ENCODE data around the gene SLIT3.
"Not testable (repeated sequence)": the region's sequence is repeated elsewhere in the genome, so short reads cannot be mapped to it uniquely, and the experiment has no call there.

Gene SLIT3

DNA sequence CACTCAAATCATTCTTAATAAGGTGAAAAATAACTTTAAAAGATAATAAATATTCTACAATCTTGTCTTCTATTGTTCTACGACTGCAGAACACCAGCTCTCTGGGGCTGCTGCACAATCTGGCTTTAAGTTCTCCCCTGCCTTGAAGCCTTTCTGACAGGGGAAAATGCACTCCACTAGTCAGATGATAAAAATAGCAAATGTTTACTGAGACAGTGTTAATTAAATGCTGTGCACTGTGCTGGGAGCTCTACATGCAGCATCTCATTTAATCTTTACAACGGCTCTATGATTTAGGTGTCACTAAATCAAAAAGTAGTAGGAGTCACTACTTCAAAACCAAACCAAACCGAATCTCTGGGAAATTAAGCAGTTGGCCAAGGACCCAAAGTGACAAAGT, 132.7 kb downstream of the SLIT3 start:
- no peak for FAIRE-seq

DNA sequence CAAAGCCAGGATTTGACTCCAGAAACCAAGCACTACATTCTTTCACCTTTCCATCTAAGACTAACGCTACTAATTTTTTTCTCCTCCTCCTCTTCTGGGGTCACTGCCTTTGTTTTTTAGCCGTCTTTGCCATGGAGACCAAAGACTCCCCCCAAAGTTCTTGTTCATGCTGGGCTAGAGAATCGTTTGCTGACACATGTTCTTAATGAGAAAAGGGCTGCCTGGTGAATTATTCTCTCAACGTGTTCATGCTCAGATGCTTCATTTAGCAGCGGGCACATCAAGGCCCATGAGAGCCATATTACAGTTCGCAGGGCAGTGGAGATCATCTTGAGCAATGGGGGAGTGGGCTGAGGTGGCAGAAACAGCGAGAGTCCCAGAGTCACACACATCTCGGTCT, 134.9 kb downstream of the SLIT3 start:
- no peak for FAIRE-seq

DNA sequence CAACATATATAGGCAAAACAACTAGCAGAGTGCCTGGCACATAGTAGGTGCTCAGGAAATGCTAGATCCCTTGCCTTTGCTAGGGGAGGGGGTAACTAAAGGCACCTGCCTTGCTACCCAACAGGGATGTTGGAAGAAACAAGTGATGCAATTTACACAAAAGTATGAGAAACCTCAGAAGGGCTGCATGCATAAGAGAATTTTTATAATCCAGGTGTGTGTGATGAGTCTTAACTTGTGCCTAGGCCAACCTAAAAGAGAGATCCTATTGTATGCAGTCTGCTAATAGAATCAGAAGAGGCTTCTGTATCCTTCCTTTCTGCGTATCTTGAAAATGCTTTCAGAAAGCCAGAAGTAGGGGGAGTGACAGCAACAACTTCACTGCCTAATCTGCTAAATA, 135.9 kb downstream of the SLIT3 start:
- FAIRE-seq = no peak

DNA sequence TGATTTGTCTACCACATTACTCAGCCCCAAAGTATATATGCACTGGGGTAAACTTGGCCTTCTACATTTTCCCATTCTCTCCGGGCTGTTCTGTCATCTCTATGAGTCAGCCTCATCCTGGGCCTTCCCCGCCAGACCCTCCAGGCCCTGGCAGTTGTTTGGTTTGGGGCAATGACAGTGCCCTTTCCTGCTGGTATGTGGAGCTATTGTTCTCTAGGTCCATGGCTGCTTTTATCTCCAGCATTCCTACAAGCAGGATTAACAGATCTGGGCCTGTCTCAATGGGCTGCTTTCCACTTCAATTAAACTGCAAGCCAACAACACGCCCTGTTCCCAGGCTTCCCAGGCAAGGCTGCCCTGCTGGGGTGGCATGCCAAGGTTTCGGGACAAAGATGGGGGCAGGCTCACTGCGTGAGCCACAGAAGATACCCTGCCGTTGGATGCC, 136.4 kb downstream of the SLIT3 start:
- FAIRE-seq = no peak

DNA sequence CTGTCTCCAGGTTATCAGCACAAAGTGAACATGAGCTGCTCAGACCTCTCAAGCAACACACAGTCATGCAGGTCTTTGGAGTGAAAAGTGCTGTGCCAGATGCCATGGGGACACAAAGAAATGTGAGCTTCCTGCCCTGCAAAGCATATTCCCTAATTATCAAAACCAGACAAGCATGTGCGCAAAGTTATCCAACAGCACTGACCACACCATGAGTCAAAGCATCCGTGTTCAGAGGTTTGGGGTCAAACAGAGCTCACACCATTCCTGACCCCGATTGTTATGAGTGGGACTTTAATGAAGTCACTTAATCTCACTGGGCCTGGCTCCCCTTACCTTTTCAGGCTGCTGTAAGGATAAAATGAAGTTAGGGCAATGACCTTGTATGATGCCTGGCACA, 138.5 kb downstream of the SLIT3 start:
- no peak for FAIRE-seq

DNA sequence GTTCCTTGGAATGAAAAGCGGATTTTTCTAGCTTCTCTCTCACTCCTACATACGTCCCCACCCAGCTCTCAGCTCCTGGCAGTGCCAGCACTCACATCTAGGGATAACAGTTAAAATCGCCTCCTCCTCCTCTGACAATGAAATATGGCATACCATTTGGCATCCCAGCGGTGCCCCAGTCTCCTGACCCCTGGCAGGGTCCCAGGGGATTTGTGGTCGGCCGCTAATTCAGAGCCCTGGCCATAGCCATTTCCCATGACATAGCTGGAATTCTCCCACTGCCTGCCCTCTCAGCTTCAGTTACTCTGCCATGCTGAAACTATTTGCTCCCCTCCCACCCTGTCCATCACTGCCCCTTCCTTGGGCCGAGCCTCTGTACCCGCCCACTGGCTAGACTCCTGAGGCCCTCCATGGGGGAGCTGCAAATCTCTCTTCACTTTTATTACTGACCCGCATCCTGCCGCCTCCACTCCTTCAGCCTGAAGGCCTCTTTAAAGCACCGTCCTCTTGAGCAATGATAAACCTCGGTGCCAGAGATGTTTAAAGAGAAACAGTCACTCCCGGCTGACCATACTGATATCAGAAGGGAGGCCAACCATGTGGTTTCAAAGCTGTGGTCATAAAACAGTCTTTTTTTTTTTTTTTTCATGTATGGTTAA, 139.8 kb downstream of the SLIT3 start:
- no peak for FAIRE-seq

DNA sequence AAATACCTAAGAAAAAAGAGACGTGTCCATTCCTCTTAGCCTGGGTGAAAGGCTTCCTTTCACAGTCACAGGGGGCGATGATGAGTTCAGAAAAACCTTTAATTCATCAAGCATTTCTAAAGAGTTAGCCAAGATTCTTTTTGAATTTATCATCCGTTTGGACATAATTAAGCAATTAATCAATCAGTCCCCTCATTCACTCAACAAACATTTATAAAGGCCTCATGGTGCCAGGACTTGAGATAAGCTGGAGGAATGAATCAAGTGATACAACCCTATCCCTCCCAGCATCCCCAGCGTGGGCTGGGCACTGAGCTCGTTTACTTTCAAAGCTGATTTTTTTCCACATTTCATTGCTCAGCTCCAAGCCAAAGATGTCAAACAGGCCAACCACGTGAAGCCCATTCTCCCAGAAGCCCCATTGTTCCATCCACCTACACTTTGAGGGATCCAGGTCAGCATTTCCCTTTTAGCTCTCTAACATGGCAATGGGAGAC, 140.5 kb downstream of the SLIT3 start:
- no peak for FAIRE-seq

DNA sequence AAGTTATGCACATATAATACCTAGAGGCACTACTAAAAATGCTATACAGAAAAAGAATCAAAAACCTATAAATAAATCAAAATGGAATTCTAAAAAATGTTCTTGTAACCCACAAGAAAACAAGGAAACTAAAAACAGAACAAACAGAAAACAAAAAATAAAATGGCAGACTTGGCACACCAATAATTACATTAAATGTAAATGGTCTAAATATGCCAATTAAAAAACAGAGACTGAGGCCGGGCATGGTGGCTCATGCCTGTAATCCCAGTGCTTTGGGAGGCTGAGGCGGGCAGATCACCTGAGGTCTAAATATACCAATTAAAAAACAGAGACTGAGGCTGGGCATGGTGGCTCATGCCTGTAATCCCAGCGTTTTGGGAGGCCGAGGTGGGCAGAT, 142.2 kb downstream of the SLIT3 start:
- FAIRE-seq = no peak

DNA sequence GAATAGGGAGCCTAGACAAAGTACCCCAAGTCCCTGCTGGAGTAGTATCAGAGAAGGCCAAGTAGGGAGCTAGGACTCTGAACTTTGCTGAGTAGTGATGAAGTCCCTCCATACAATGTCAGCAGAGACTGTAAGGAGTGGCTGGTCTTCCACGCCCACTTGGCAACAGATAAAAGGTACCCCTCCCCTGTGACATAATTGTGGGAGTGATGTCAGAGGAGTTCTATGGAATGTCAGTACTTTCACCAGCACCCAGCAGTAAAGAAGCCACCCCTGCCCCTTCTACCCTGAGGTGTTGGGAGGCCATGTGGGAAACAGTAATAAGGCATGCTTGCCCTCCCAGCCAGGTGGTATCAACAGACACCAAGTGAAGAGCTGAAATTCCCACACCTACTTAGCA, 143.9 kb downstream of the SLIT3 start:
- FAIRE-seq = no peak

DNA sequence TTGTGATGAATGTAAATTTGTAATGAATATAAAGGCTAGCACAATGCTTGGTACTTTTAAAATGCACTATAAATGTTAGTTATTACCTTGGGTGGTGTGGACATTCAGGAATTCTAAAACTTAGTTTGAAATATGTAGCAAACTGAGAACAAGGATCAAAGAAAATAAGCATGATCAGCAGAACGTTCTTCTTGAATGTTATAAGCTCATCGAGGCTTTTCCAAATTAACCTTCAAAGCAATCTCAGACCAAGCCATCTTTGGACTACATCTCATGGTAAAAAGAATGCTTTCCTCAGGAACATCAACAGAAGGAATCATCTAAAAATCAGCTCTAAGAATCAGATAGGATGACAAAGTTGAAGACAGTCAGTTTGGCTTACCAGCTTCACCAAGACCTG, 146.3 kb downstream of the SLIT3 start:
- FAIRE-seq = no peak

DNA sequence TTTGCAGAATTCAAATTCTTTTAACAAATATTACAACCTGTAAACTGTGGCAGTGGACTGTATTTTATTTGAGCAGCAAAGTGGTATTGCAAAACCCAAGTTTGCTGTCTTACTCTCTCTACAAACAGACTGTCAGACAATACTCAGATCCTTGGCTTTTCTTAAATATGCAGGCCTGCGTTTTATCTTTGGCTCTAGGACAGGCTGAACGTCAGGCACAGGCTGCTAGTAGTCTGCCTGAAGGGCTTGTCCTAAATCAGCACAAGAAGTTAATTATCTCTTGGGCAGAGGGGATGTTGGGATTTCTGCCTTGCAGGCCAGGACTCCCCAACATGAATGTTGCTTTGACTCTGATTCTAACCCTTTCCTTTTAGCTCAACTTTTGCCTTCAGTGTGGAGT, 147.5 kb downstream of the SLIT3 start:
- FAIRE-seq = no peak

DNA sequence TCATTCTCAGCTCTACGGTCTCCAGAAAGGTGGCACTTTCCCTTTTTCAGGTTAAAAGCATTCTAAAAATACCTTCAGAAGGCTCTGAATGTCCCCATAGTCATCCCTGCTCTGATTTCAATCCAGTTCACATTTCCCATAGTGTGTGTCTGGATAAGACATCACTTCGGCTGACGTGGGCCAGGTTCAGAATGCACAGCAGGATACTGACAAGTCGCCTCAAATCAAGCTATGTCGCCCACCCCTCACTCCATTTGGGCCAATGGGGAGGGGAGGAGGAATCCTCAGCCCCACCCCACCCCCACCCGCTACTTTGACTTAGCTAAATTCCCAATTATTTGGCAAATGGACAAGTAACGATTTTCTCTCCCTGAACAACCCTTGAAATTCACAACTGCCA, 148.0 kb downstream of the SLIT3 start:
- no peak for FAIRE-seq

DNA sequence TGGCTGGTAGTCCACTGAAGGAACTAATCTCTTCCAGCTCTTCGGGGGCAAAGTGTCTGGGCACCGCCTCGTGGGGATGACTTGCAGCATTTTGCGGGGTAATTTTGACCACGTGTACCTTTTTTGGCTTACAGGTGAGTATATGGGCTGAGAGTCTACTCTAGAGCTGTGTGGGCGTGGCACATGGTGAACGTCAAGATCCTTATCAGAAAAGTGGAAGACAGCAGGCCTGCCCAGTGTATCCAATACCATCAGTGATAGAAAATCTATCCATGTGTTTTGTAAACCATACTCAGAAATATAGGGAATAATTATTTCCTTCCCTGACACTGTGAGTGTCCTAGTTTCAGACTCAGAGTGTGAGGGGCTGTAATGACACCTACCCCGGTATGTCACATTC, 148.5 kb downstream of the SLIT3 start:
- FAIRE-seq = no peak

DNA sequence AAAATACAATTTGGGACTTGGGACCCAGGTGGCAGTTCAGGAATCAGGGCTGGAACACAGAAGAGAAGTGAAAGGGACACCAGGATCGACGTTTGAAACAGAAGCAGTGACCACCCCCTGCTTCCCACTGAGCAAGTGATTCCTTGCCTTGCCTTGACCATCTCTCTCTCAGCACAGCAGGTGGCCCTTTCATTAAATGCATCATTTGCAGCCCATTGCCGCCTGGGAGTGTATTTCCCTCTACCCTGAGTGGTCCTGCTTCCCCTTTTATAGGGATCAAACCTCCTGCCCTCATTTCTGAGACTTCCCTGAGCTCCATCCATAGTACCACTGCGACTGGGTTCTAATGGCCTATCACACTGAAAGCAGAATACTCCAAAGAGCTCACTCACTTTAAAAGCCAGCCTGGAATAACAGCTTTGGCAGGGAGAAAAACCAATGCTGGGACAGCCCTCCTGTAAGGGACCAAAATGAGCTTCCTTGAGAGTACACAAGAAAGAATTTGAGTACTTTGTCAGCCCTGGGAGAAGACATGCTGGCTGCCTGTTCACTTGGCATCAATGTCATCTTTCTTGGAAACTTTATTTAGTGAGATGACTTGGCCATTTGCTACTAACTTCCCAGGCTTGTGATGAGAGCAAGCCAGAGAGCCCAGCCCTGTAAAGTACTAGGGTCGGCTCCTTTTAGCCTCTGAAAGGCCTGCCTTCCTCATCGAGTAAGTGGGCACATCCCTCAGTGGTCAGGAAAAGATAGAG, 149.7 kb downstream of the SLIT3 start:
- no peak for FAIRE-seq

DNA sequence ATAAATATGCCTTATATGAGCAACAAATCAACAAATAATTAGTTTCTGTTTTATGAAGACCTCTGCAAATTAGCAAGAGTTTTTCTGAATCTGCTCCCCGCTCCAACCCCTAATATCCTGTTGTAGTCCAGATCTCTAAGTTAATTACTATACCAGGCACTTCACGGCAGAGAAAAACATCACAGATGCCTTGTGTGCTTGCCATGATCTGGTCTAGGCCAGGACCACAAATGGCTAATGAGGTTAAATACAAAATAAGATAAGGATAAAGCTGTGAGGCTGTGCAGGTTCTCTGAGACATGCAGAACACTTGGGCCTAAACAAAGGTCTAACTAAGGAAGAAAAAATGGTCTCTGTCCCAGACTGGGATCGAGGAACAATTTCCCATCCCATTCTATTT, 150.8 kb downstream of the SLIT3 start:
- FAIRE-seq = no peak

DNA sequence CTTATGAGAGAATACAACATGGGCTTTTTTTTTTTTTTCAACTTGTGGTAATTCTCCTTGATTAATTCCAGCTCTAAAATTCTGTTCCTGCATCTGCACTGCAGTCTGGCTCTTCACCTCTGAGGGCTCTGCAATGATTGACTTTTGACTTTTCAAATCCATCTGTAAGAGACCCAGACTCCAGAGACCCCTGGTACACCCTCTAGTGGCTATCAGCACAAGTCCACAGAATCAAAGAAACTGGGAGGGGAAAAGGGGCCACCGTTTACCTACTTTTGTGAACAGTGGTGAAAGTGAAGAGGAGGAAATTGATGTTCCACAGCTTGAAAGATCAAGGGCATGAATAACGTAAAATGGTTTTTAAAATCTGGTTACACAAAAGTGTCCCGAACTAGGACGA, 151.6 kb downstream of the SLIT3 start:
- FAIRE-seq = no peak

DNA sequence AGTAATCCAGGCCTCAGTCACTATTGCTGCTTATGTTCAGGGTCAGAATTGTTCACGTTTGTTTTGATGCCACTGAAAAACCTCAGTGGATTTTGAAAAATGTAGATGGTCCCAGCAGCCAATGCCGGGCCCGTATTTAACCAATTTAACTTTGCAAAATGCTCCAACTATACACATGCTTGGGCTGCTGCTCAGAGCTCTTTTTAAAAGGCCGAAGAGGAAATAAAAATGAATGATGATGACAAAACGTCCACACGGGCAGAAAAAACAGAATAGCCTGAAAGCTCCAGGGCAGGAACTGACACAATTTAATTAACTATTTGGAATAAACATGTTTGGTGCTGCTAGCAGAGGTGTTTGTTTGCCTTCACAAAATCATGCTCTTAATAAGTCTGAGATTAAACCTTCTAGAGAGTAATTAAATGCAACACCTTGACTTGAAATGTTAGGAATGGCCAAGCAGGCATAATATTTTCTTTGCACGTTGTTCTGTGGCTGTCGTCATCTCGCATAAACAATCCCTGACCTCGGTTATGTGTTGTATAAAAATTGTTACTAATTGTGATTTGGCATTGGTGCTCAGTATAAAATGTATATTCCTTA, 152.7 kb downstream of the SLIT3 start:
- FAIRE-seq = no peak

DNA sequence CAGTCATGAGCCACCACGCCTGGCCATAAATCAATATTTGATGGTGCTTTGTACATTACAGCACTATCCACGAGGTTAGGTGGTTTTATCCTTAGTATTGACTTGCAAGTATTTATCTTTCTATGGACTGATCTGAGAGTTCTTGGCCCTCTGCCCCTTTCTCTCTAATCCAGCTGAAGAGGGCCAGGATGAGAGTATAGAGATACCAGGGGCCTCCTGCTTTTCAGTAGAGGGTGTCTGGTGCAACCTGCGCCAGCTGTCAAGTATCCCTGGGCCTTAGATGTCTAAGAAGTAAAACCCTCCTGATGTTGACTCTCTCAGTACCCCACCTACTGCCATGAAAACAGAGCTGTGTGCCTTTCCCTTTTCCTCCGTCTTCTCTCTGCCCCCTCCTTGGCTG, 153.4 kb downstream of the SLIT3 start:
- FAIRE-seq = no peak

DNA sequence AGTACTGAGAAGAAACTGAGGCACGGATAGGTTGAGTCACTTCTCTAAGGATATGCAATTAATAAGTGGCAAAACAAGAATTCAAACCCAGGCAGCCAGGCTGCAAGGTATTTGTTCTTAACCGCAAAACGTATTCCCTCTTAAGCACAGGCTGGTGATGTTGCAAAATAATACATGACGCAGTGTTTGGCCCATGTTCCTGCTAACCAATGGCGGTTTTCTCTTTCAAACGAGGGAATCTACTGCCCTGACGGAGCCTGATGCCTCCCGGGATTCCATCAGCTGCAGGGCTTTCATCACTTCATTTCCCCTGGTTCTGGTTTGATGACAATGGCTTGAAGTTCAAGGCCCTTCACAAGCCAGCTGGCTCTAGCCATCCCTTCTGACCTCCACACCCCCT, 154.8 kb downstream of the SLIT3 start:
- FAIRE-seq = no peak

DNA sequence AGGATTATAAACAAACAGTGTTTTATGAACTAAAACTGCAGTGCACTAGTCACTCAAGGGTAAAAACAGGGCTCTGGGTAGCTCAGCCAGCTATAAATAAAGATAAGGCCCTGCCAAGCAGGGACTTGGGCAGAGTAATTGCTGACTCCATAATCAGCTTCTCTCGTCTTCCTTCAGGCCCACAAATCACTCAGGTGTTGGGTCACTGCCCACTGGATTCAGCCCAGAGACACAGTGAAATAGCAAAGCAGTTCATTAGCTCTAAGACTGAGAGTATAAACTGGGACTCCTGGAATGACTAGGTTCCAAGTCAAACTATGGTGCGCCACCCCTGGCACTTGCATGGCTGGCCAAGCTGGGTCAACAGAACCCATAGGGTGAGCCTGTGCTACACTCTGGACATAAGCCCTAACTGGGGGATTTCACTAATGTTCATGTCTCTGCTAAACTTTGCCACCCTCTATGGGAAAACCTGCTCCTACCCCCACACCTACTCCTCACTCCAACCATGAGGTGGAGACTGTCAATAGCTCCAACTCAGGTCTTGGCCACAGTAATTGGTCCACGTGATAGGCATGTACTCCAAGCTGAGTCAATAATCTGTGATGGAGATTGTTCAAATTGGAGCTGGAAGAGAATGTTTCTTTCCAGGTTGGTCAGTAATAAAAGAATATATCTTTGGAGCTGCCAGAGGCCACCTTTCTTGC, 158.5 kb downstream of the SLIT3 start:
- FAIRE-seq = no peak

DNA sequence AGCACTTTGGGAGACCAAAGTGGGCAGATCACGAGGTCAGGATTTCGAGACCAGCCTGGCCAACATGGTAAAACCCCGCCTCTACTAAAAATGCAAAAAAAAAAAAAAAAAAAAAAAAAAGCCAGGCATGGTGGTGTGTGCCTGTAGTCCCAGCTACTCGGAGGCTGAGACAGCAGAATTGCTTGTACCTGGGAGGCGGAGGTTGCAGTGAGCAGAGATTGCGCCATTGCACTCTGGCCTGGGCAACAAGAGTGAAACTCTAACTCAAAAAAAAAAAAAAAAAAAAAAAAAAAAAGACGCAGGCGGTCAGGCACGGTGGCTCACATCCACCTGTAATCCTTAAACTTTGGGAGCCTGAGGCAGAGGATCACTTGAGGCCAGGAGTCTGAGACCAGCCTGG, 160.7 kb downstream of the SLIT3 start:
- not testable (repeated sequence) for FAIRE-seq

DNA sequence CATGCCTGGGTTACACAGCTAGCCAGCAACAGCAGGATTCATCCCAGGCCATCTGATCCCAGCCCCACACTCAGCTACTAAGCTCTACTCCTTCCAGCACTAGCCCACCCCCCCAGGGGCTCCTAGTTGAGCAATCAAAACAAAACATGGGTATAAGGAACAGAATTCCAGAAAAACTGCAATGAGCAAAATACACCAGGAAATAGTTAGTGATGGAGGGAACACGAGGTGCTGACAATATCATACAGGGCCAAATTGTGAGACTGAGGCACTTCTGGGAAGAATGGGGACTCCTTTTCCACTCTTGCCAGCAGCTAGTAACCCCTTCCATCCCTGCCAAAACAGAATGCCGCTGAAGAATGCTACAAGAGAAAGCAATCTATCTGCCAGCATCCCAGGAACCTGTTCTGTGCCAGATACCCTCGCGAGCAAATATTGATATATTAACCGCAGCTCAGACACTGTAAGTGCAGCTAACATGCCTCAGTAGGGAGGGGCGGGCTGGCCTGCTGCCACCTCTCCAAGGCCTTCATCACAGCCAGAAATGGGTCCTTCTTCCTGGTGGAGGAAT, 161.4 kb downstream of the SLIT3 start:
- no peak for FAIRE-seq

DNA sequence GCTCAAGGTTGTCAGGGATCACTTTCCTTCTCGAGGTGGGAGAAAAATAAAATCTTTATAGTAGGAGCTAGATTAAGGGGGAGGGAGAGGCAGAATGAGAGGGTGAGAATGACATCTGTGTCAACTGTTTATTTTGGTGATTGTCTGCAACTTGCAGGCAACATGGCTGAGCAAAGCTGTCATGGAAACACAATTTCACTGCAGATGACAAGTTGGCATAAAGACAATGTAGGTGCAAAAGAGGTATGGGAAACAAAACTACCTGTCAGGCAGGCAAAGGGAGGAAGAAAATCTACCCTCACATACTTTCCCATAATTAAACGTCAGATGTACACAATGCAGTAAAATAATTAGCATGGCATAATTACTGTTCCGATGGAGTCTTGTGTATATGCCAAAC, 167.4 kb downstream of the SLIT3 start:
- FAIRE-seq = no peak

Data from A204.1 (cell line).